ENCODE measurements around the gene SPDYE5.

SPDYE5 gene

GRCh38 chr7:75537731-75538130 is 45.6 kb downstream of the SPDYE5 start:
- DNase-seq: no peak

- DNase-seq: no peak
Observed at GRCh38 chr7:75546237-75547015, 54.3 kb downstream of the SPDYE5 start.

Data from DMS 273 treated with DMSO at 0.1 percent for 48 hours (cell line).